Suprapubic skin (tissue), 4 donors: Measurements from ENCODE around the gene DBNDD1. TPM values are rescaled to one million over a fixed set of nuclear protein-coding genes. Genes with fewer than 3 reads are reported as not detected.

Source experiments
- DNase-seq, 2 donors: peaks; one replicate each; pipeline ENCODE4 v3.0.0-alpha.2; 2019; ENCODE audit warnings: low spot score in 2 of 2
- H3K27ac ChIP-seq: fragments of 200-600 bp; sonication (generic); one replicate; pipeline ENCODE4 v1.5.1; 2019
- H3K27me3 ChIP-seq: fragments of 200-600 bp; sonication (generic); one replicate; pipeline ENCODE4 v1.5.1; 2019
- H3K36me3 ChIP-seq: fragments of 200-600 bp; sonication (generic); one replicate; pipeline ENCODE4 v1.5.1; 2019
- H3K4me1 ChIP-seq: fragments of 200-600 bp; sonication (generic); one replicate; pipeline ENCODE4 v1.5.1; 2019
- H3K4me3 ChIP-seq: fragments of 200-600 bp; sonication (generic); one replicate; pipeline ENCODE4 v1.5.1; 2019; ENCODE audit warnings: mild to moderate bottlenecking
- H3K9me3 ChIP-seq: fragments of 200-600 bp; sonication (generic); one replicate; pipeline ENCODE4 v1.5.1; 2019
- CTCF ChIP-seq, 2 donors: fragments of 200-600 bp in 1 of 2; fragments of 450-650 bp in 1 of 2; sonication (generic) in 1 of 2; IDR thresholded peaks; one replicate each; pipeline ENCODE4 v1.5.1; 2016 to 2019; ENCODE audit warnings: antibody characterized with exemption in 2 of 2, mild to moderate bottlenecking in 1 of 2, moderate library complexity in 1 of 2
- EP300 ChIP-seq: sonication (generic); formaldehyde crosslinking; IDR thresholded peaks from one replicate; pipeline ENCODE4 v1.6.1; 2017; ENCODE audit warnings: antibody characterized with exemption
- POLR2A ChIP-seq, 2 donors: fragments of 450-650 bp; IDR thresholded peaks; one replicate each; pipeline ENCODE4 v1.6.1; 2017; ENCODE audit warnings: antibody characterized with exemption in 2 of 2, mild to moderate bottlenecking in 2 of 2, moderate library complexity in 2 of 2
- POLR2AphosphoS5 ChIP-seq, 3 donors: sonication (generic); formaldehyde crosslinking; IDR thresholded peaks; one replicate each; pipeline ENCODE4 v1.6.1; 2017; ENCODE audit warnings: antibody characterized with exemption in 3 of 3
- WGBS: methylation state at CpG from one replicate; pipeline ENCODE4 v1.1.5; 2018; 5-methylcytosine and 5-hydroxymethylcytosine counted together
- total RNA-seq, 4 donors: library from RNA; depleted of rRNA; stranded (reverse); fragments of >200 nt; gene quantifications; one replicate each; pipeline ENCODE4 v1.1.0, GENCODE V29; 2016

The DBNDD1 gene
- total RNA-seq, 4 donors from 2014 or later: 1.2 to 7.5 (median 4.5) TPM

GRCh38 chr16:89993377-89993776 lies 25.9 kb downstream of the DBNDD1 start:
- 92% methylated on average over 4 of the region's 4 CpGs for WGBS

GRCh38 chr16:89990799-89991198 lies 28.5 kb downstream of the DBNDD1 start:
- Histone ChIP-seq H3K27me3 (no peaks in the 10 kb centered on the region), H3K27ac (no peak overlapping the region), H3K4me3 (no peak overlapping the region), H3K9me3 (no peaks in the 10 kb centered on the region), H3K36me3 (peaks cover 68% of the 10 kb centered on the region), H3K4me1 (no peaks in the 10 kb centered on the region)
- TF ChIP-seq POLR2A (IDR thresholded peaks at IDR 0.05) (no peak), CTCF (IDR thresholded peaks at IDR 0.05) (no peak), EP300 (no peak), POLR2AphosphoS5 (IDR thresholded peaks at IDR 0.05) (no peak)
- no peak for DNase-seq
- 89% methylated on average over 7 of the region's 7 CpGs for WGBS

More at GRCh38 chr16:89993377-89993776, 25.9 kb downstream of the DBNDD1 start:
- no peak for DNase-seq
- Histone ChIP-seq H3K4me1 (no peaks in the 10 kb centered on the region), H3K27ac (no peak overlapping the region), H3K36me3 (peaks cover 47% of the 10 kb centered on the region), H3K9me3 (no peaks in the 10 kb centered on the region), H3K4me3 (no peak overlapping the region), H3K27me3 (no peaks in the 10 kb centered on the region)
- TF ChIP-seq EP300: no peak
- TF ChIP-seq POLR2AphosphoS5 (IDR thresholded peaks at IDR 0.05): no peak
- TF ChIP-seq CTCF (IDR thresholded peaks at IDR 0.05): no peak
- no peak for TF ChIP-seq POLR2A (IDR thresholded peaks at IDR 0.05)

- 94% methylated on average over 11 of the region's 11 CpGs for WGBS
- Histone ChIP-seq H3K36me3 (peaks cover 77% of the 10 kb centered on the region), H3K27ac (no peak overlapping the region), H3K4me1 (no peaks in the 10 kb centered on the region), H3K4me3 (no peak overlapping the region), H3K9me3 (no peaks in the 10 kb centered on the region), H3K27me3 (no peaks in the 10 kb centered on the region)
- no peak for DNase-seq
- TF ChIP-seq POLR2AphosphoS5 (IDR thresholded peaks at IDR 0.05) (no peak), POLR2A (IDR thresholded peaks at IDR 0.05) (no peak), CTCF (IDR thresholded peaks at IDR 0.05) (no peak), EP300 (no peak)
These were observed 30.3 kb downstream of the DBNDD1 start for GRCh38 chr16:89988951-89989350.

- Histone ChIP-seq H3K9me3 (no peaks in the 10 kb centered on the region), H3K4me3 (no peak overlapping the region), H3K27ac (no peak overlapping the region), H3K36me3 (peaks cover 81% of the 10 kb centered on the region), H3K27me3 (no peaks in the 10 kb centered on the region), H3K4me1 (no peaks in the 10 kb centered on the region)
- no peak for DNase-seq
- TF ChIP-seq POLR2A (IDR thresholded peaks at IDR 0.05) (no peak), CTCF (IDR thresholded peaks at IDR 0.05) (no peak), POLR2AphosphoS5 (IDR thresholded peaks at IDR 0.05) (no peak), EP300 (no peak)
- 95% methylated on average over 7 of the region's 7 CpGs for WGBS
These were observed 32.1 kb downstream of the DBNDD1 start for GRCh38 chr16:89987169-89987568.

GRCh38 chr16:89986600-89986999 lies 32.7 kb downstream of the DBNDD1 start:
- 92% methylated on average over 13 of the region's 13 CpGs for WGBS
- no peak overlapping the region for H3K4me3 ChIP-seq
- peaks cover 82% of the 10 kb centered on the region for H3K36me3 ChIP-seq
- H3K9me3 ChIP-seq: no peaks in the 10 kb centered on the region
- no peaks in the 10 kb centered on the region for H3K4me1 ChIP-seq
- no peak overlapping the region for H3K27ac ChIP-seq
- no peaks in the 10 kb centered on the region for H3K27me3 ChIP-seq
- no peak for DNase-seq
- no peak for TF ChIP-seq CTCF (IDR thresholded peaks at IDR 0.05)
- no peak for TF ChIP-seq POLR2AphosphoS5 (IDR thresholded peaks at IDR 0.05)
- no peak for TF ChIP-seq EP300
- no peak for TF ChIP-seq POLR2A (IDR thresholded peaks at IDR 0.05)
